ENCODE measurements around the gene RPGRIP1. TPM values are rescaled to one million over a fixed set of nuclear protein-coding genes. Genes with fewer than 3 reads are reported as not detected.
"Not testable (repeated sequence)": the region's sequence is repeated elsewhere in the genome, so short reads cannot be mapped to it uniquely, and the experiment has no call there.

Gene RPGRIP1
- total RNA-seq, 1 donor from 2014 or later: 1.1 TPM

GRCh38 chr14:21268617-21269251 is 11.1 kb upstream of the RPGRIP1 start:
- Histone ChIP-seq H3K36me3 (peaks cover 42% of the 10 kb centered on the region), H3K4me3 (peak overlapping the region; percentile 74), H3K27me3 (ENCODE audit: low read depth) (no peaks in the 10 kb centered on the region), H3K27ac (peak overlapping the region; percentile 91), H3K4me1 (peaks cover 51% of the 10 kb centered on the region), H3K9me3 (no peaks in the 10 kb centered on the region)
- ATAC-seq (peak in 1 of 2 donors; percentile 0), DNase-seq (no peak)
- intact Hi-C loops (cut with DNase I): no loop called here
- no peak for TF ChIP-seq CTCF (IDR thresholded peaks at IDR 0.05)

DNA sequence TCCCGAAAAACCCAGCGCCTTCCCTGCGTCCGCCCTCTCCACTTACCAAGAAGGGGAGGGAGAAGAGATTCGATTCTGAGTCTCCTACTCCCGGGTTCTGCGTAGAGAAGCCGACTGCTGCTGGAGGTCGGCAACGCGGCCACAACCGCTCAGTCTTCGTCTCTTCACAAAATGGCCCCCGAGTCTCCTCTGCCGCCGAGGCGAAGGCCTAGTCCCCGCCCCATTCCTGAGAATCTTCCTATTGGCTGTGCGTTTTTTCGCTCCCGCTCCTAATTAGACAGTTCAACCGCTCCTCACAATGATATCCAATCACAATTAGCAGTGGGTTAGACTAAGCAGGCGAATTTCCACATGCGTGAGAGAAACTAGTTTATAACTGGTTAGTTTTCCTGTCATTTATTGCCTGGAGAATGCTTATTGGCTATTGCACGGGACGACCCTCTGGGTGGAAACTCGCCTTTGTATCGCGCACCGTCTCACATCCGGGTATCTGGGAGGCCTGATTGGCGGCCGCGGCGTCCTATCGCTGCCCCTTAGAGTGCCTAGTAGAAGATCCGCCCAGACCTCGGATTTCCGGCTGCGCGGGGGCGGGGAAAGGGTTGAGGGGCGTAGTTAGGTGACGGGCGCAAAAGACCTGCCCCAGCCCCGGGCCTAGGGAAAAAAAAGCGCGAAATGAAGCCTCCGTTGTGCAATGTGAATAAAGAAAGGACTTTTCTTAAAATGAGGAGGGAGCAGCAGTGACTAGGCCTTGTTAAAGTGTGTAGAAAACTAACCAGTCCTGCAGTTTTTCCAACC is 10.4 kb upstream of the RPGRIP1 start, which contains the start of gene HNRNPC:
TSS of gene HNRNPC (minus strand) at position 191 of the 795 bp plus-strand sequence. CDS start 35,249 bp downstream, outside the sequence.
- Histone ChIP-seq H3K4me3 (peak within 1 kb of the TSS; percentile 74), H3K27me3 (ENCODE audit: low read depth) (no peaks in the 10 kb centered on the region), H3K9me3 (no peaks in the 10 kb centered on the region), H3K4me1 (peaks cover 44% of the 10 kb centered on the region), H3K36me3 (peaks cover 35% of the 10 kb centered on the region), H3K27ac (peak within 1 kb of the TSS; percentile 91)
- DNase-seq: peak; percentile 100
- intact Hi-C loops (cut with DNase I): no loop called here
- peak; percentile 97 to 99 for ATAC-seq
- TF ChIP-seq CTCF (IDR thresholded peaks at IDR 0.05): no peak

GRCh38 chr14:21272661-21273060 is 7.2 kb upstream of the RPGRIP1 start:
- H3K36me3 ChIP-seq; H3K27ac ChIP-seq; H3K4me3 ChIP-seq; H3K9me3 ChIP-seq; H3K27me3 ChIP-seq (ENCODE audit: low read depth); intact Hi-C loops (cut with DNase I); ATAC-seq; DNase-seq: not testable (repeated sequence)
- peaks cover 11% of the 10 kb centered on the region for H3K4me1 ChIP-seq

DNA sequence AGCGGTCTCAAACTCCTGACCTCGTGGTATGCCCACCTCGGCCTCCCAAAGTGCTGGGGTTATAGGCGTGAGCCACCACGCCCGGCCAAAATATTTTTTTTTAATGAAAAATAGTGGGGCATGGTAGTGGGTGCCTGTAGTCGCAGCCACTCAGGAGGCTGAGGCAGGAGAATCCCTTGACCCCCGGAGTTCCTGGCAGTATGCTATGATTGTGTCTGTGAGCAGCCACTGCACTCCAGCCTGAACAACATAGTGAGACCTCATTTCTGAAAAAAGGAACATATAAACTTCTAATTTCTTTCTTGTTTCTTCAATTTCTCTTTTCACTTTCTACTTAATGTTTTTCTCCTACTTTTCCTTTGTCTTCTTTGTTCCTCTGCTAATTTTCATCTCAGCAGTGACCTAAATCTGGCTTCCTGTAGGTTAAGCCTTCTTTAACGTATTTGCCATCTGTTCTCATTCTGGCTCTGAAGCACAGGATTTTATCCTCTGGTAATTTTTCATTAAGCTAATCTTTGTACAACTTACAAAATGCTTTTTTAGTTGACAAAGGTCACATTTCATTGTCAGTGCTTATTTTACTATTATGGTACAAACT is 4.5 kb upstream of the RPGRIP1 start:
- no peaks in the 10 kb centered on the region for H3K9me3 ChIP-seq
- H3K27ac ChIP-seq: no peak overlapping the region
- intact Hi-C loops (cut with DNase I): no loop called here
- ATAC-seq (no peak), DNase-seq (no peak)
- H3K4me3 ChIP-seq: no peak overlapping the region
- TF ChIP-seq CTCF (IDR thresholded peaks at IDR 0.05): no peak
- no peaks in the 10 kb centered on the region for H3K27me3 ChIP-seq (ENCODE audit: low read depth)
- H3K36me3 ChIP-seq: no peaks in the 10 kb centered on the region
- H3K4me1 ChIP-seq: peaks cover 3% of the 10 kb centered on the region

- no peak for DNase-seq
- no peak for ATAC-seq
- H3K4me3 ChIP-seq: no peak overlapping the region
- H3K9me3 ChIP-seq: no peaks in the 10 kb centered on the region
- H3K27ac ChIP-seq: no peak overlapping the region
- no peaks in the 10 kb centered on the region for H3K36me3 ChIP-seq
- no peaks in the 10 kb centered on the region for H3K27me3 ChIP-seq (ENCODE audit: low read depth)
- no peak for TF ChIP-seq CTCF (IDR thresholded peaks at IDR 0.05)
- H3K4me1 ChIP-seq: no peaks in the 10 kb centered on the region
- intact Hi-C loops (cut with DNase I): no loop called here
Measured at GRCh38 chr14:21278632-21279031, 1.3 kb upstream of the RPGRIP1 start.

DNA sequence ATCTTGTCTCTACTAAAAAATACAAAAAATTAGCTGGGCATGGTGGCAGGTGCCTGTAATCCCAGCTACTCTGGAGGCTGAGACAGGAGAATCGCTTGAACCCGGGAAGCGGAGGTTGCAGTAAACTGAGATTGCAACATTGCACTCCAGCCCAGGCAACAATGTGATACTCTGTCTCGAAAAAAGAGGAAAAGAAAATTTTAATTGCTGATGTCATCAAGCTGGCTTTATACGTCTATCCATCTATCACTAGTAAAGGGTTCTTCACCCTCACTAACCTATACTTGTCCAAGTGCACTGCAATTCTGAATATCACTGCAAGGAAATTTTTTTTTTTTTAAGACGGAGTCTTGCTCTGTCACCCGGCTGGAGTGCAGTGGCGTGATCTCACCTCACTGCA is 2.0 kb downstream of the RPGRIP1 start:
- H3K4me1 ChIP-seq; H3K9me3 ChIP-seq; ATAC-seq; intact Hi-C loops (cut with DNase I); H3K27ac ChIP-seq; H3K27me3 ChIP-seq (ENCODE audit: low read depth); DNase-seq; H3K4me3 ChIP-seq; H3K36me3 ChIP-seq: not testable (repeated sequence)

GRCh38 chr14:21286516-21286915 is 6.6 kb downstream of the RPGRIP1 start:
- intact Hi-C loops (cut with DNase I); H3K9me3 ChIP-seq: not testable (repeated sequence)

More at GRCh38 chr14:21286516-21286915, 6.6 kb downstream of the RPGRIP1 start:
- not testable (repeated sequence) for H3K36me3 ChIP-seq; H3K4me1 ChIP-seq; H3K4me3 ChIP-seq; DNase-seq; ATAC-seq; H3K27me3 ChIP-seq (ENCODE audit: low read depth); H3K27ac ChIP-seq
